ENCODE measurements around the gene SPAST. TPM values are rescaled to one million over a fixed set of nuclear protein-coding genes. Genes with fewer than 3 reads are reported as not detected.

Gene SPAST
- total and polyA plus RNA-seq, 9 of the 15 experiments (the other 6 are each of a cell fraction or from before 2014, with no cell fraction given): 7.4 to 37.0 (median 19.0) TPM

DNA sequence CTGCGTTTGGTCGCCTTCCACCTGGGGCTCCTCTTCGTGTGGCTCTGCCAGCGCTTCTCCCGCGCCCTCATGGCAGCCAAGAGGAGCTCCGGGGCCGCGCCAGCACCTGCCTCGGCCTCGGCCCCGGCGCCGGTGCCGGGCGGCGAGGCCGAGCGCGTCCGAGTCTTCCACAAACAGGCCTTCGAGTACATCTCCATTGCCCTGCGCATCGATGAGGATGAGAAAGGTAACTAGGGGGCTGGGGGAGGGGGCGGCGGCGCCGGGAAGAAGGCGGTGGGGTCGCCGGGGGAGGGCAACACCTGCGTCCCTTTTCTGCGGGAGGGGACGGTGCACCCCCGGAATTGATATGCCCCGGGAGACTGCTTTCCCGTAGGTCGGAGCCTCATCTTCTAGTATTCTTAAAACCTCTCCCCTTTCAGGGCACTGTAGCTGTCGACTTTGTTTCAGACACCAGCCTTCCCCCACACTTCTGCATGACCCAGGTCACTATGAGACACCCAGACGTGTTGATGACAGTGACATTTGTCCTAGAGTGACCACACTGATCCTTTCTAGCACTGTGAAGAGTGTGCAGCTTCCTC lies 755 bp downstream of the SPAST start:
- peak; percentile 52 for ATAC-seq
- Histone ChIP-seq H2AFZ (ENCODE audit: low read depth, low read length) (peak overlapping the region; percentile 81), H3K36me3 (ENCODE audit: control insufficient read depth, insufficient read depth, low read length) (peaks cover 3% of the 10 kb centered on the region; the same call in 2 of the 3 replicates)
- TF ChIP-seq SRF (CRISPR knock-in tag; IDR thresholded peaks at IDR 0.05) (no peak), WHSC1 (IDR thresholded peaks at IDR 0.05; ENCODE audit: low read length) (no peak), RBFOX2 (IDR thresholded peaks at IDR 0.05; ENCODE audit: low read depth, low read length) (peak; percentile 63), RFX1 (IDR thresholded peaks at IDR 0.05) (peak; percentile 22; the same call in 1 of the 2 replicates), NR2F6 (CRISPR knock-in tag; IDR thresholded peaks at IDR 0.05) (no peak), NCOA2 (IDR thresholded peaks at IDR 0.05; ENCODE audit: partially characterized antibody in 2 of 2) (no peak), PPARD (CRISPR knock-in tag; IDR thresholded peaks at IDR 0.05) (no peak), CEBPG (CRISPR knock-in tag; IDR thresholded peaks at IDR 0.05) (no peak), CEBPG (tag; conservative IDR thresholded peaks at IDR 0.05 in 1 of 2, IDR thresholded peaks at IDR 0.05 in 1 of 2) (no peak), ZNF695 (CRISPR knock-in tag; IDR thresholded peaks at IDR 0.05) (no peak), SMARCB1 (IDR thresholded peaks at IDR 0.05; ENCODE audit: insufficient read length, low read depth) (no peak), TOE1 (IDR thresholded peaks at IDR 0.05; ENCODE audit: borderline replicate concordance) (no peak), TOE1 (CRISPR knock-in tag; IDR thresholded peaks at IDR 0.05; ENCODE audit: borderline replicate concordance, low read depth) (no peak), TRIM24 (IDR thresholded peaks at IDR 0.05) (no peak), RHOXF2B (CRISPR knock-in tag; conservative IDR thresholded peaks at IDR 0.05) (no peak)
- TF ChIP-seq, protein P1, sequence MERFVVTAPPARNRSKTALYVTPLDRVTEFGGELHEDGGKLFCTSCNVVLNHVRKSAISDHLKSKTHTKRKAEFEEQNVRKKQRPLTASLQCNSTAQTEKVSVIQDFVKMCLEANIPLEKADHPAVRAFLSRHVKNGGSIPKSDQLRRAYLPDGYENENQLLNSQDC (CRISPR knock-in tag; IDR thresholded peaks at IDR 0.05): no peak
- TF ChIP-seq, protein P2, sequence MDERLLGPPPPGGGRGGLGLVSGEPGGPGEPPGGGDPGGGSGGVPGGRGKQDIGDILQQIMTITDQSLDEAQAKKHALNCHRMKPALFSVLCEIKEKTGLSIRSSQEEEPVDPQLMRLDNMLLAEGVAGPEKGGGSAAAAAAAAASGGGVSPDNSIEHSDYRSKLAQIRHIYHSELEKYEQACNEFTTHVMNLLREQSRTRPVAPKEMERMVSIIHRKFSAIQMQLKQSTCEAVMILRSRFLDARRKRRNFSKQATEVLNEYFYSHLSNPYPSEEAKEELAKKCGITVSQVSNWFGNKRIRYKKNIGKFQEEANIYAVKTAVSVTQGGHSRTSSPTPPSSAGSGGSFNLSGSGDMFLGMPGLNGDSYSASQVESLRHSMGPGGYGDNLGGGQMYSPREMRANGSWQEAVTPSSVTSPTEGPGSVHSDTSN (CRISPR knock-in tag; IDR thresholded peaks at IDR 0.05; ENCODE audit: low read depth): no peak
- TF ChIP-seq, protein P2 (tag; conservative IDR thresholded peaks at IDR 0.05; ENCODE audit: low read depth): peak; percentile 50
- TF ChIP-seq, protein P3, sequence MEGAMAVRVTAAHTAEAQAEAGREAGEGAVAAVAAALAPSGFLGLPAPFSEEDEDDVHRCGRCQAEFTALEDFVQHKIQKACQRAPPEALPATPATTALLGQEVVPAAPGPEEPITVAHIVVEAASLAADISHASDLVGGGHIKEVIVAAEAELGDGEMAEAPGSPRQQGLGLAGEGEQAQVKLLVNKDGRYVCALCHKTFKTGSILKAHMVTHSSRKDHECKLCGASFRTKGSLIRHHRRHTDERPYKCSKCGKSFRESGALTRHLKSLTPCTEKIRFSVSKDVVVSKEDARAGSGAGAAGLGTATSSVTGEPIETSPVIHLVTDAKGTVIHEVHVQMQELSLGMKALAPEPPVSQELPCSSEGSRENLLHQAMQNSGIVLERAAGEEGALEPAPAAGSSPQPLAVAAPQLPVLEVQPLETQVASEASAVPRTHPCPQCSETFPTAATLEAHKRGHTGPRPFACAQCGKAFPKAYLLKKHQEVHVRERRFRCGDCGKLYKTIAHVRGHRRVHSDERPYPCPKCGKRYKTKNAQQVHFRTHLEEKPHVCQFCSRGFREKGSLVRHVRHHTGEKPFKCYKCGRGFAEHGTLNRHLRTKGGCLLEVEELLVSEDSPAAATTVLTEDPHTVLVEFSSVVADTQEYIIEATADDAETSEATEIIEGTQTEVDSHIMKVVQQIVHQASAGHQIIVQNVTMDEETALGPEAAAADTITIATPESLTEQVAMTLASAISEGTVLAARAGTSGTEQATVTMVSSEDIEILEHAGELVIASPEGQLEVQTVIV (CRISPR knock-in tag; IDR thresholded peaks at IDR 0.05; ENCODE audit: borderline replicate concordance): no peak

More for the DNA sequence above, 755 bp downstream of the SPAST start:
- intact Hi-C loops (cut with micrococcal nuclease): no loop called here
- CTCF ChIA-PET (ENCODE audit: low intra/inter-chr PET ratio): no interaction called here
- FAIRE-seq (peak; percentile 40), DNase-seq (ENCODE audit: extremely low read depth in 1 of 4, low spot score in 3 of 4) (peak; percentile 31 to 67 (median 42))
- Histone ChIP-seq H3K4me3 (peak overlapping the region; percentile 96), H3K27me3 (ENCODE audit: control insufficient read depth in 2 of 2, insufficient read depth in 2 of 2, low read length in 2 of 2) (no peaks in the 10 kb centered on the region), H3K9me3 (replicated peaks; ENCODE audit: control insufficient read depth, insufficient read depth, low read depth, low read length) (no peaks in the 10 kb centered on the region), H4K20me1 (replicated peaks; ENCODE audit: control insufficient read depth, insufficient read depth, low read length) (no peaks in the 10 kb centered on the region), H3K27ac (ENCODE audit: extremely low read depth, low read depth, low read length) (peak overlapping the region; percentile 89), H3K9ac (ENCODE audit: insufficient read depth in 1 of 2, low read depth in 2 of 2, low read length in 2 of 2) (peak overlapping the region; percentile 81 to 98), H3K9me1 (ENCODE audit: control insufficient read depth, insufficient read depth, low read length) (no peaks in the 10 kb centered on the region), H3K4me1 (replicated peaks in 1 of 2; ENCODE audit: control insufficient read depth in 2 of 2, insufficient read depth in 2 of 2, low read length in 2 of 2) (peaks cover 5 to 43% of the 10 kb centered on the region in 2 experiments; a peak in 3 of 5 replicates), H3K4me2 (ENCODE audit: insufficient read depth, low read length) (peak overlapping the region; percentile 94), H3K79me2 (ENCODE audit: control insufficient read depth, insufficient read depth, low read length) (peaks cover 27% of the 10 kb centered on the region)
- WGBS (ENCODE audit: insufficient coverage, low coverage, missing lambda C conversion rate): 0% methylated on average over 25 of the region's 40 CpGs
- POLR2A ChIA-PET: interaction anchor here (0.6 to 3.2 kb wide), 5 partner anchors 10 to 1834 kb away, joined by 3 to 30 read pairs (median 4); partner anchors contain the start of genes DPY30 and SLC30A6
- no TSS peak for BruUV-seq (replicated peaks)
- in situ Hi-C loops (cut with MboI): no loop called here

All from K562 (cell line).